ENCODE results near the gene CD81. TPM values are rescaled to one million over a fixed set of nuclear protein-coding genes. Genes with fewer than 3 reads are reported as not detected.
A peak's percentile ranks its signal among the peaks of the same experiment; 100 is the strongest.

Gene CD81
- total and polyA plus RNA-seq, 9 of the 15 experiments (the other 6 are each of a cell fraction or from before 2014, with no cell fraction given), result 2.4 to 189 (median 61.7) TPM

- TF ChIP-seq RBFOX2 (IDR thresholded peaks at IDR 0.05; ENCODE audit: low read depth, low read length), result 0 out of 2 replicates have a peak, but pooled peaks have one; percentile 32
- no peak for TF ChIP-seq HES1 (IDR thresholded peaks at IDR 0.05; ENCODE audit: low read depth)
- DNase-seq (ENCODE audit: extremely low read depth in 1 of 4, low spot score in 3 of 4), result no peak
- peaks cover 47% of the 10 kb centered on the region for H4K20me1 ChIP-seq (replicated peaks; ENCODE audit: control insufficient read depth, insufficient read depth, low read length)
- no peaks in the 10 kb centered on the region for H3K9me3 ChIP-seq (replicated peaks; ENCODE audit: control insufficient read depth, insufficient read depth, low read depth, low read length)
- no peak overlapping the region for H2AFZ ChIP-seq (ENCODE audit: low read depth, low read length)
- in situ Hi-C loops (cut with MboI), result no loop called here
- intact Hi-C loops (cut with micrococcal nuclease), result no loop called here
- ChIA-PET CTCF (ENCODE audit: low intra/inter-chr PET ratio) (no interaction called here), POLR2A (no interaction called here)
- peak overlapping the region in 1 of 2 experiments; percentile 18; a peak in 1 of 4 replicates for H3K9ac ChIP-seq (ENCODE audit: insufficient read depth in 1 of 2, low read depth in 2 of 2, low read length in 2 of 2)
- H3K4me1 ChIP-seq (replicated peaks in 1 of 2; ENCODE audit: control insufficient read depth in 2 of 2, insufficient read depth in 2 of 2, low read length in 2 of 2), result peaks cover 19 to 74% of the 10 kb centered on the region in 2 experiments; a peak in 4 of 5 replicates
- peaks cover 22% of the 10 kb centered on the region; the same call in 2 of the 3 replicates for H3K36me3 ChIP-seq (ENCODE audit: control insufficient read depth, insufficient read depth, low read length)
- peaks cover 21% of the 10 kb centered on the region for H3K9me1 ChIP-seq (ENCODE audit: control insufficient read depth, insufficient read depth, low read length)
- H3K4me3 ChIP-seq, result no peak overlapping the region
- WGBS (ENCODE audit: insufficient coverage, low coverage, missing lambda C conversion rate), result 98% methylated on average over 8 of the region's 11 CpGs
- H3K4me2 ChIP-seq (ENCODE audit: insufficient read depth, low read length), result no peak overlapping the region
- H3K79me2 ChIP-seq (ENCODE audit: control insufficient read depth, insufficient read depth, low read length), result peaks cover 63% of the 10 kb centered on the region
- no peak overlapping the region for H3K27ac ChIP-seq (ENCODE audit: extremely low read depth, low read depth, low read length)
- no peaks in the 10 kb centered on the region for H3K27me3 ChIP-seq (ENCODE audit: control insufficient read depth in 2 of 2, insufficient read depth in 2 of 2, low read length in 2 of 2)
- FAIRE-seq, result no peak
- no peak for ATAC-seq
- BruUV-seq (replicated peaks), result TSS peak; percentile 45
Measured at GRCh38 chr11:2379466-2380174, 2.5 kb downstream of the CD81 start.

GRCh38 chr11:2380396-2380795, 3.3 kb downstream of the CD81 start:
- ATAC-seq (no peak), FAIRE-seq (no peak), DNase-seq (ENCODE audit: extremely low read depth in 1 of 4, low spot score in 3 of 4) (no peak)
- no peaks in the 10 kb centered on the region for H3K27me3 ChIP-seq (ENCODE audit: control insufficient read depth in 2 of 2, insufficient read depth in 2 of 2, low read length in 2 of 2)
- POLR2A ChIA-PET, result no interaction called here
- 87% methylated on average over 9 of the region's 13 CpGs for WGBS (ENCODE audit: insufficient coverage, low coverage, missing lambda C conversion rate)
- in situ Hi-C loops (cut with MboI) (no loop called here), intact Hi-C loops (cut with micrococcal nuclease) (no loop called here)
- TF ChIP-seq SMARCA5 (IDR thresholded peaks at IDR 0.05) (no peak), RBFOX2 (IDR thresholded peaks at IDR 0.05; ENCODE audit: low read depth, low read length) (peak; percentile 10; the same call in 1 of the 2 replicates)
- no TSS peak for BruUV-seq (replicated peaks)
- CTCF ChIA-PET (ENCODE audit: low intra/inter-chr PET ratio), result no interaction called here
- no peak overlapping the region for H3K4me2 ChIP-seq (ENCODE audit: insufficient read depth, low read length)
- H3K4me3 ChIP-seq, result no peak overlapping the region
- no peak overlapping the region for H3K9ac ChIP-seq (ENCODE audit: insufficient read depth in 1 of 2, low read depth in 2 of 2, low read length in 2 of 2)
- H3K27ac ChIP-seq (ENCODE audit: extremely low read depth, low read depth, low read length), result no peak overlapping the region
- H3K36me3 ChIP-seq (ENCODE audit: control insufficient read depth, insufficient read depth, low read length), result peaks cover 30% of the 10 kb centered on the region; the same call in 2 of the 3 replicates
- H3K9me1 ChIP-seq (ENCODE audit: control insufficient read depth, insufficient read depth, low read length), result peaks cover 27% of the 10 kb centered on the region
- peaks cover 20 to 80% of the 10 kb centered on the region in 2 experiments; a peak in 4 of 5 replicates for H3K4me1 ChIP-seq (replicated peaks in 1 of 2; ENCODE audit: control insufficient read depth in 2 of 2, insufficient read depth in 2 of 2, low read length in 2 of 2)
- no peak overlapping the region for H2AFZ ChIP-seq (ENCODE audit: low read depth, low read length)
- H3K9me3 ChIP-seq (replicated peaks; ENCODE audit: control insufficient read depth, insufficient read depth, low read depth, low read length), result no peaks in the 10 kb centered on the region
- peaks cover 71% of the 10 kb centered on the region for H3K79me2 ChIP-seq (ENCODE audit: control insufficient read depth, insufficient read depth, low read length)
- H4K20me1 ChIP-seq (replicated peaks; ENCODE audit: control insufficient read depth, insufficient read depth, low read length), result peaks cover 54% of the 10 kb centered on the region
